ENCODE data around the gene PTPRCAP. TPM values are rescaled to one million over a fixed set of nuclear protein-coding genes. Genes with fewer than 3 reads are reported as not detected.

Gene PTPRCAP
- total and polyA plus RNA-seq, 9 of the 15 experiments (the other 6 are each of a cell fraction or from before 2014, with no cell fraction given) = 0.22 to 2.0 (median 1.1) TPM; not detected in 4

DNA sequence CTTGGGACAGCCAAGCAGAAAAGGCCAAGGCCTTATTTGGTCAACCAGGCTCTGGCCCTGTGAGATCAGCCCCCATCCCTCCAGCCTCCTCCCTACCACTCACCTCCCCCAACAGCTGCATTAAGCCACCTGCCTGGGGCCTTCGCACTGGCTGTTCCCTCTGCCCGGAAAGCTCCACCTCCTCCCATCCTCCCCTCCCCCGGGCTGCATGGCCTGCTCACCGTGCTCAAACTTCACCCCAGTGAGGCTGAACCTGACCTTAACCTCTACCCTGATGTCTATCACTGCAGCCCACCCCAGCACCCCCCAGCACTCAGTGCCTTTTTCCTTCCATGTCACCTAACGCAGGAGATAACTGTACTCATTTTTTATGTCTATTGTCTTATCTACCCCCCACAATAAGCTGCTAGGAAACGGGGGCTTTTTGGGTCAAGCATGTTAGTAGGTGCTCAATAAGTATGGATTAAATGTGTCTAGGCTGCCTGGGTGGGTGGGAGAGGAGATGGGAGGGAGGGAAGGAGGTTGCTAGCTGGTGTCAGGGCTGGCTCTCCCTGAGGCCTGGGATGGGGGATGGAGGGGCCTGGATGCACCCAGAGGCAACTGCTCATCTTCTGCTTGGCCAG is 912 bp downstream of the PTPRCAP start (continued):
- TF ChIP-seq MTA1 (IDR thresholded peaks at IDR 0.05; ENCODE audit: borderline replicate concordance) (0 out of 2 replicates have a peak, but pooled peaks have one; percentile 49), ZBTB1 (CRISPR knock-in tag; IDR thresholded peaks at IDR 0.05; ENCODE audit: borderline replicate concordance, low read depth) (no peak), E2F6 (IDR thresholded peaks at IDR 0.05; ENCODE audit: borderline replicate concordance in 1 of 2, extremely low read depth in 1 of 2, insufficient read depth in 1 of 2, insufficient read length in 1 of 2, low read depth in 1 of 2, low read length in 1 of 2, poor library complexity in 1 of 2, severe bottlenecking in 1 of 2) (peak; percentile 18 to 50), THRAP3 (IDR thresholded peaks at IDR 0.05; ENCODE audit: borderline replicate concordance) (0 out of 2 replicates have a peak, but pooled peaks have one; percentile 34), POLR2AphosphoS2 (IDR thresholded peaks at IDR 0.05; ENCODE audit: low read length) (no peak; the same call in 1 of the 2 replicates), C11orf30 (IDR thresholded peaks at IDR 0.05; ENCODE audit: low read depth) (no peak), NEUROD1 (IDR thresholded peaks at IDR 0.05; ENCODE audit: borderline replicate concordance, low read depth, low read length, partially characterized antibody) (peak; percentile 32), NR1H2 (CRISPR knock-in tag; IDR thresholded peaks at IDR 0.05) (no peak), FOXP1 (CRISPR knock-in tag; IDR thresholded peaks at IDR 0.05) (no peak), MCM7 (IDR thresholded peaks at IDR 0.05) (no peak), USF2 (CRISPR knock-in tag; IDR thresholded peaks at IDR 0.05) (no peak), ZHX1 (conservative IDR thresholded peaks at IDR 0.05; ENCODE audit: low read length) (no peak), ZNF3 (CRISPR knock-in tag; IDR thresholded peaks at IDR 0.05) (no peak), CBFA2T2 (conservative IDR thresholded peaks at IDR 0.05) (peak; percentile 2; the same call in 1 of the 2 replicates), RUNX1 (IDR thresholded peaks at IDR 0.05; ENCODE audit: low read depth) (no peak), CHAMP1 (IDR thresholded peaks at IDR 0.05) (no peak), ZBED1 (IDR thresholded peaks at IDR 0.05) (no peak; the same call in 1 of the 2 replicates), ZNF384 (IDR thresholded peaks at IDR 0.05; ENCODE audit: low read depth, low read length) (0 out of 2 replicates have a peak, but pooled peaks have one; percentile 7), HDGF (IDR thresholded peaks at IDR 0.05) (no peak)
- TF ChIP-seq, protein P1, sequence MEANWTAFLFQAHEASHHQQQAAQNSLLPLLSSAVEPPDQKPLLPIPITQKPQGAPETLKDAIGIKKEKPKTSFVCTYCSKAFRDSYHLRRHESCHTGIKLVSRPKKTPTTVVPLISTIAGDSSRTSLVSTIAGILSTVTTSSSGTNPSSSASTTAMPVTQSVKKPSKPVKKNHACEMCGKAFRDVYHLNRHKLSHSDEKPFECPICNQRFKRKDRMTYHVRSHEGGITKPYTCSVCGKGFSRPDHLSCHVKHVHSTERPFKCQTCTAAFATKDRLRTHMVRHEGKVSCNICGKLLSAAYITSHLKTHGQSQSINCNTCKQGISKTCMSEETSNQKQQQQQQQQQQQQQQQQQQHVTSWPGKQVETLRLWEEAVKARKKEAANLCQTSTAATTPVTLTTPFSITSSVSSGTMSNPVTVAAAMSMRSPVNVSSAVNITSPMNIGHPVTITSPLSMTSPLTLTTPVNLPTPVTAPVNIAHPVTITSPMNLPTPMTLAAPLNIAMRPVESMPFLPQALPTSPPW (CRISPR knock-in tag; IDR thresholded peaks at IDR 0.05) = no peak; the same call in 1 of the 2 replicates
